Muscle layer of duodenum (tissue), 2 donors: ENCODE measurements around the gene OR6K3.

Source experiments
- H3K27ac ChIP-seq: one replicate; pipeline ENCODE4 v1.7.0; 2013; ENCODE audit warnings: mild to moderate bottlenecking, low read length
- H3K27me3 ChIP-seq: one replicate; pipeline ENCODE4 v1.7.0; 2013; ENCODE audit warnings: low read depth, mild to moderate bottlenecking, control low read depth, low read length
- H3K36me3 ChIP-seq, 2 donors: one replicate each; pipeline ENCODE4 v1.7.0; 2013; ENCODE audit warnings: low read length in 2 of 2, control low read depth in 1 of 2, mild to moderate bottlenecking in 1 of 2; ENCODE audit not compliant: insufficient read depth in 2 of 2, control insufficient read depth in 1 of 2
- H3K4me1 ChIP-seq, 2 donors: one replicate each; pipeline ENCODE4 v1.7.0; 2013; ENCODE audit warnings: low read length in 2 of 2, mild to moderate bottlenecking in 2 of 2, control low read depth in 1 of 2, moderate library complexity in 1 of 2; ENCODE audit not compliant: insufficient read depth in 2 of 2, control insufficient read depth in 1 of 2
- H3K4me3 ChIP-seq, 2 donors: one replicate each; pipeline ENCODE4 v1.7.0; 2013; ENCODE audit warnings: low read length in 2 of 2, low read depth in 1 of 2, mild to moderate bottlenecking in 1 of 2
- H3K9me3 ChIP-seq, 2 donors: one replicate each; pipeline ENCODE4 v1.7.0; 2013; ENCODE audit warnings: low read length in 2 of 2, control low read depth in 1 of 2, mild to moderate bottlenecking in 1 of 2; ENCODE audit not compliant: control insufficient read depth in 1 of 2
- donor health status: healthy.

Gene OR6K3

GRCh38 chr1:158720620-158721019 lies at the start of gene OR6K3:
Gene OR6K3 (minus strand): TSS chr1:158720720. CDS start chr1:158718115, 2,605 bp downstream.
- Histone ChIP-seq H3K4me1 (no peaks in the 10 kb centered on the region), H3K27ac (no peak within 1 kb of the TSS), H3K9me3 (peaks cover 0 to 3% of the 10 kb centered on the region in 2 donors), H3K27me3 (no peaks in the 10 kb centered on the region), H3K4me3 (no peak within 1 kb of the TSS), H3K36me3 (no peaks in the 10 kb centered on the region)

GRCh38 chr1:158754420-158754819 lies 33.9 kb upstream of the OR6K3 start, which contains the start of gene OR6K6:
Gene OR6K6 (plus strand): TSS chr1:158754720. CDS start chr1:158754888, 168 bp downstream.
- Histone ChIP-seq H3K9me3 (no peaks in the 10 kb centered on the region), H3K4me3 (no peak within 1 kb of the TSS), H3K36me3 (no peaks in the 10 kb centered on the region), H3K4me1 (no peaks in the 10 kb centered on the region), H3K27ac (no peak within 1 kb of the TSS), H3K27me3 (no peaks in the 10 kb centered on the region)

GRCh38 chr1:158752155-158752712 lies 31.7 kb upstream of the OR6K3 start:
- Histone ChIP-seq H3K27ac (no peak overlapping the region), H3K36me3 (no peaks in the 10 kb centered on the region), H3K9me3 (no peaks in the 10 kb centered on the region), H3K4me3 (no peak overlapping the region), H3K27me3 (no peaks in the 10 kb centered on the region), H3K4me1 (no peaks in the 10 kb centered on the region)

- H3K4me1 ChIP-seq = no peaks in the 10 kb centered on the region
- no peaks in the 10 kb centered on the region for H3K9me3 ChIP-seq
- no peaks in the 10 kb centered on the region for H3K36me3 ChIP-seq
- H3K4me3 ChIP-seq = no peak overlapping the region
- H3K27ac ChIP-seq = no peak overlapping the region
- H3K27me3 ChIP-seq = no peaks in the 10 kb centered on the region
These were observed 15.3 kb upstream of the OR6K3 start for GRCh38 chr1:158735848-158736247.

- no peaks in the 10 kb centered on the region for H3K9me3 ChIP-seq
- H3K4me1 ChIP-seq = no peaks in the 10 kb centered on the region
- no peaks in the 10 kb centered on the region for H3K36me3 ChIP-seq
- no peak overlapping the region for H3K4me3 ChIP-seq
- no peak overlapping the region for H3K27ac ChIP-seq
- no peaks in the 10 kb centered on the region for H3K27me3 ChIP-seq
These were observed 12.0 kb upstream of the OR6K3 start for GRCh38 chr1:158732524-158732923.

- H3K27ac ChIP-seq = no peak overlapping the region
- no peaks in the 10 kb centered on the region for H3K4me1 ChIP-seq
- H3K9me3 ChIP-seq = no peaks in the 10 kb centered on the region
- no peaks in the 10 kb centered on the region for H3K27me3 ChIP-seq
- no peaks in the 10 kb centered on the region for H3K36me3 ChIP-seq
- no peak overlapping the region for H3K4me3 ChIP-seq
These were observed 11.2 kb upstream of the OR6K3 start for GRCh38 chr1:158731707-158732106.

GRCh38 chr1:158730453-158730852 lies 9.9 kb upstream of the OR6K3 start:
- Histone ChIP-seq H3K9me3 (no peaks in the 10 kb centered on the region), H3K27ac (no peak overlapping the region), H3K36me3 (no peaks in the 10 kb centered on the region), H3K4me3 (no peak overlapping the region), H3K4me1 (no peaks in the 10 kb centered on the region), H3K27me3 (no peaks in the 10 kb centered on the region)

GRCh38 chr1:158728510-158729225 lies 8.1 kb upstream of the OR6K3 start:
- no peaks in the 10 kb centered on the region for H3K36me3 ChIP-seq
- H3K27ac ChIP-seq = no peak overlapping the region
- no peaks in the 10 kb centered on the region for H3K4me1 ChIP-seq
- H3K9me3 ChIP-seq = no peaks in the 10 kb centered on the region
- no peaks in the 10 kb centered on the region for H3K27me3 ChIP-seq
- no peak overlapping the region for H3K4me3 ChIP-seq

- H3K27ac ChIP-seq = no peak overlapping the region
- H3K4me1 ChIP-seq = no peaks in the 10 kb centered on the region
- no peaks in the 10 kb centered on the region for H3K36me3 ChIP-seq
- H3K27me3 ChIP-seq = no peaks in the 10 kb centered on the region
- H3K9me3 ChIP-seq = no peaks in the 10 kb centered on the region
- no peak overlapping the region for H3K4me3 ChIP-seq
These were observed 3.9 kb upstream of the OR6K3 start for GRCh38 chr1:158724442-158724841.

GRCh38 chr1:158719664-158720063 lies 856 bp downstream of the OR6K3 start:
- H3K4me1 ChIP-seq = no peaks in the 10 kb centered on the region
- peaks cover 0 to 3% of the 10 kb centered on the region in 2 donors for H3K9me3 ChIP-seq
- H3K4me3 ChIP-seq = no peak overlapping the region
- no peak overlapping the region for H3K27ac ChIP-seq
- no peaks in the 10 kb centered on the region for H3K27me3 ChIP-seq
- no peaks in the 10 kb centered on the region for H3K36me3 ChIP-seq

GRCh38 chr1:158717344-158717743 lies 3.2 kb downstream of the OR6K3 start:
- Histone ChIP-seq H3K27ac (no peak overlapping the region), H3K9me3 (peaks cover 0 to 3% of the 10 kb centered on the region in 2 donors), H3K36me3 (no peaks in the 10 kb centered on the region), H3K27me3 (no peaks in the 10 kb centered on the region), H3K4me1 (no peaks in the 10 kb centered on the region), H3K4me3 (no peak overlapping the region)

GRCh38 chr1:158716335-158716734 lies 4.2 kb downstream of the OR6K3 start:
- H3K4me3 ChIP-seq = no peak overlapping the region
- peaks cover 0 to 3% of the 10 kb centered on the region in 2 donors for H3K9me3 ChIP-seq
- H3K4me1 ChIP-seq = no peaks in the 10 kb centered on the region
- no peaks in the 10 kb centered on the region for H3K27me3 ChIP-seq
- no peak overlapping the region for H3K27ac ChIP-seq
- no peaks in the 10 kb centered on the region for H3K36me3 ChIP-seq
